Naive thymus-derived CD8-positive, alpha-beta T cell (primary cell): Measurements from ENCODE around the gene SDR42E2. TPM values are rescaled to one million over a fixed set of nuclear protein-coding genes. Genes with fewer than 3 reads are reported as not detected.

Experiments used
- ATAC-seq, 2 donors: fragments of 150-1000 bp; cut with Tn5 transposase in 1 of 2; sonication (Bioruptor Pico), chemical (Tn5 transposase) in 1 of 2; 1 replicate in 1 of 2; 2 replicates in 1 of 2; pipeline ENCODE4 v1.10.0; 2021; ENCODE audit warnings: mild to moderate bottlenecking in 2 of 2, moderate library complexity in 2 of 2
- POLR2A ChIA-PET: fragments of 350-600 bp; sonication (Branson Sonifier 250); formaldehyde crosslinking; loops from one replicate; lab custom pipeline; 2021; ENCODE audit warnings: antibody characterized with exemption; lab: Charles Lee
- DNase-seq, 10 donors: peaks; one replicate each; pipeline versions ENCODE4 v3.0.0 to v3.0.0-alpha.2; 2020 to 2022
- H3K27ac Mint-ChIP-seq, 10 donors: one replicate each; pipeline ENCODE4 v1.8.0; 2020 to 2022; ENCODE audit warnings: mild to moderate bottlenecking in 10 of 10, mixed read lengths in 10 of 10, moderate library complexity in 4 of 10, inconsistent platforms in 1 of 10
- H3K27me3 Mint-ChIP-seq, 5 donors: one replicate each; pipeline ENCODE4 v1.8.0; 2021 to 2022; ENCODE audit warnings: mixed read lengths in 5 of 5
- H3K36me3 Mint-ChIP-seq, 3 donors: one replicate each; pipeline ENCODE4 v1.8.0; 2020 to 2022; ENCODE audit warnings: mixed read lengths in 3 of 3, mild to moderate bottlenecking in 2 of 3, inconsistent platforms in 1 of 3
- H3K4me1 Mint-ChIP-seq, 4 donors: one replicate each; pipeline ENCODE4 v1.8.0; 2021 to 2022; ENCODE audit warnings: mixed read lengths in 4 of 4
- H3K4me3 Mint-ChIP-seq, 10 donors: one replicate each; pipeline ENCODE4 v1.8.0; 2020 to 2022; ENCODE audit warnings: mild to moderate bottlenecking in 10 of 10, mixed read lengths in 10 of 10, moderate library complexity in 6 of 10, inconsistent platforms in 1 of 10
- H3K9me3 Mint-ChIP-seq, 9 donors: one replicate each; pipeline ENCODE4 v1.8.0; 2020 to 2022; ENCODE audit warnings: mixed read lengths in 9 of 9, mild to moderate bottlenecking in 3 of 9, inconsistent platforms in 1 of 9, moderate library complexity in 1 of 9
- polyA plus RNA-seq, 3 donors: library from polyadenylated mRNA; unstranded; fragments of 300-500 nt; fragmentation: Illumina TruSeq; gene quantifications; one replicate each; pipeline ENCODE4 v1.2.3, GENCODE V29; 2021
- total RNA-seq, 8 experiments: library from RNA in 2 of 8; stranded (reverse) in 2 of 8; gene quantifications; one replicate each; pipeline ENCODE4 v1.2.3 and lab custom pipeline; 2021 to 2026

Gene SDR42E2
- total and polyA plus RNA-seq, 5 experiments from 2014 or later, result 0.23 to 0.70 (median 0.45) TPM

DNA sequence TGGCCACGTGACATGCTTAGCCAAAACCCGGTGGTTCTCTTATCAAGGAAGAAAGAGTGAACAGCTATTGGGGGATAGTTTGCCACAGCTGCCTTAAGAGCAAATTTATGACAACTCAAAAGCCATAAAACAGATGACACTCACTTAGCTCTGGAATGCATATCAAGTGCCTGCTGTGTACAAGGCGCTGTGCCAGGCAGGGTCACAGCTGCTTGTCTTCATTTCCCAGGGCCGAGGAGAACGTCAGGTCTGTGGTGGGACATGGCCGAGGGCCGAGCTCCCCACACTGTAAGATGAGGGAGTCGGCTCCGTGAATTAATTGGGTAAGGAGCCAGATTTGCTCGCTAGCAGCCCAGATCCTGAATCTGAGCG is 57.7 kb downstream of the SDR42E2 start:
- ATAC-seq, result no peak
- POLR2A ChIA-PET, result interaction anchor here (0.6 to 1.3 kb wide), 5 partner anchors 9 to 1872 kb away, joined by 3 to 8 read pairs (median 3); no protein-coding TSS in a partner anchor

DNA sequence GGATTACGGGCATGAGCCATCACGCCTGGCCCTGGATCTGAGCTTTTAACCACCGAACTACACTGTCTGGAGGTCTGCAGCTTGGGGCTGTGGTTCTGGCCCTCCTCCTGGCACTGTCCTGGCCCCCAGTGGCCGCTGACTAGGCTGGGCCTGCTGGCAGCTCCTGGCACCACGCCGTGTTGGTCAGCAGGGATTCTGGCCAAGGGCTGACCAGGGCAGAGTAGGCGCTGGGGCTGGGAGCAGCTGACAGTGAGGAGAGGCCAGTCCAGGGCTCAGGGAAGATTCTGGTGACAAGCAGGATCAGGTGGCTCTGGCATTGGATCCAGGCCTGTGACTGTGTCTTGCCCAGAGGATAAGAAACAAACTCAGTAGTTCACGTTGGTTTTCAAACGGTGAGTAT is 58.4 kb downstream of the SDR42E2 start:
- Mint-ChIP-seq H3K4me3 (no peak overlapping the region), H3K9me3 (no peaks in the 10 kb centered on the region), H3K27me3 (no peaks in the 10 kb centered on the region), H3K4me1 (peaks cover 6 to 19% (median 17%) of the 10 kb centered on the region in 4 donors), H3K36me3 (peaks cover 0 to 15% (median 0%) of the 10 kb centered on the region in 3 donors), H3K27ac (peak overlapping the region in 2 of 10 donors; percentile 51 to 79)
- ATAC-seq (no peak), DNase-seq (no peak)
- POLR2A ChIA-PET, result interaction anchor here (0.7 to 1.3 kb wide), 3 partner anchors 10 to 1872 kb away, joined by 3 to 4 read pairs (median 3); no protein-coding TSS in a partner anchor

More for the DNA sequence above, 57.7 kb downstream of the SDR42E2 start:
- DNase-seq, result no peak
- peak overlapping the region in 2 of 10 donors; percentile 31 to 35 for H3K27ac Mint-ChIP-seq
- H3K36me3 Mint-ChIP-seq, result peaks cover 0 to 18% (median 0%) of the 10 kb centered on the region in 3 donors
- H3K4me1 Mint-ChIP-seq, result peaks cover 6 to 19% (median 17%) of the 10 kb centered on the region in 4 donors
- H3K27me3 Mint-ChIP-seq, result no peaks in the 10 kb centered on the region
- H3K9me3 Mint-ChIP-seq, result no peaks in the 10 kb centered on the region
- no peak overlapping the region for H3K4me3 Mint-ChIP-seq

- Mint-ChIP-seq H3K36me3 (peaks cover 0 to 20% (median 0%) of the 10 kb centered on the region in 3 donors), H3K27ac (peak overlapping the region in 1 of 10 donors; percentile 62)
These were observed 59.7 kb downstream of the SDR42E2 start for GRCh38 chr16:22222006-22222405.

GRCh38 chr16:22222998-22223397 is 60.7 kb downstream of the SDR42E2 start:
- Mint-ChIP-seq H3K27ac (peak overlapping the region in 3 of 10 donors; percentile 16 to 76 (median 54)), H3K4me1 (peaks cover 4 to 17% (median 9%) of the 10 kb centered on the region in 4 donors)
- DNase-seq, result no peak

More at GRCh38 chr16:22222006-22222405, 59.7 kb downstream of the SDR42E2 start:
- H3K27me3 Mint-ChIP-seq, result no peaks in the 10 kb centered on the region
- H3K4me1 Mint-ChIP-seq, result peaks cover 6 to 17% (median 12%) of the 10 kb centered on the region in 4 donors
- H3K9me3 Mint-ChIP-seq, result no peaks in the 10 kb centered on the region
- DNase-seq (no peak), ATAC-seq (no peak)
- POLR2A ChIA-PET, result no interaction called here
- no peak overlapping the region for H3K4me3 Mint-ChIP-seq

DNA sequence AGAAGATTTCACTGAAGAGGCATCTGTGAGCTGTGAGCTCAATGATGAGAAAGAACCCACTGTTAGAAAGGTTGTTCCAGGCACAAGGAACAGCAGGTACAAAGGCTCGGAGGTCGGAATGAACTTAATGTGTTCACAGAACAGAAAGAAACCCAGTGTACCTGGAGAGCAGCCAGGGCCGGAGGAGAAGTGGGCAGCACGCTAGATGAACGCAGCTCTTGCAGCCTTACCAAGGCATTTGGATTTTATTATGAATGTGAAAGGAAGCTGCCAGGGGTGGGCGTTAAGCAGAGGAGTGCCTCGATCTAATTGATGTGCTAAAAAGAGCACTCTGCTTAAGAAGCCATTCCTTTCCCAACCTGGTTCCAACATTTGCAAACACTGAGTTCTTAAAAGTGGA is 62.8 kb downstream of the SDR42E2 start:
- DNase-seq (no peak), ATAC-seq (no peak)
- POLR2A ChIA-PET, result no interaction called here
- peaks cover 0 to 37% (median 3%) of the 10 kb centered on the region in 3 donors for H3K36me3 Mint-ChIP-seq
- H3K4me1 Mint-ChIP-seq, result peaks cover 2 to 17% (median 10%) of the 10 kb centered on the region in 4 donors
- H3K9me3 Mint-ChIP-seq, result no peaks in the 10 kb centered on the region
- no peaks in the 10 kb centered on the region for H3K27me3 Mint-ChIP-seq
- H3K27ac Mint-ChIP-seq, result peak overlapping the region in 1 of 10 donors; percentile 11
- H3K4me3 Mint-ChIP-seq, result no peak overlapping the region

More at GRCh38 chr16:22222998-22223397, 60.7 kb downstream of the SDR42E2 start:
- Mint-ChIP-seq H3K27me3 (no peaks in the 10 kb centered on the region), H3K36me3 (peaks cover 0 to 20% (median 0%) of the 10 kb centered on the region in 3 donors), H3K4me3 (no peak overlapping the region), H3K9me3 (no peaks in the 10 kb centered on the region)
- POLR2A ChIA-PET, result no interaction called here
- ATAC-seq, result no peak

- Mint-ChIP-seq H3K27me3 (no peaks in the 10 kb centered on the region), H3K27ac (peak overlapping the region in 3 of 10 donors; percentile 34 to 38 (median 38)), H3K9me3 (no peaks in the 10 kb centered on the region), H3K4me3 (no peak overlapping the region), H3K4me1 (peaks cover 0 to 8% (median 3%) of the 10 kb centered on the region in 4 donors), H3K36me3 (peaks cover 0 to 64% (median 9%) of the 10 kb centered on the region in 3 donors)
- no peak for DNase-seq
- ATAC-seq, result no peak
- POLR2A ChIA-PET, result no interaction called here
These were observed 67.6 kb downstream of the SDR42E2 start for GRCh38 chr16:22229889-22230288.

GRCh38 chr16:22232277-22233036 is 70.2 kb downstream of the SDR42E2 start:
- POLR2A ChIA-PET, result no interaction called here
- no peak for DNase-seq
- no peaks in the 10 kb centered on the region for H3K27me3 Mint-ChIP-seq
- no peak overlapping the region for H3K4me3 Mint-ChIP-seq
- H3K9me3 Mint-ChIP-seq, result no peaks in the 10 kb centered on the region
- H3K36me3 Mint-ChIP-seq, result peaks cover 0 to 65% (median 9%) of the 10 kb centered on the region in 3 donors
- no peak for ATAC-seq
- H3K4me1 Mint-ChIP-seq, result peaks cover 0 to 7% (median under 1%) of the 10 kb centered on the region in 4 donors
- H3K27ac Mint-ChIP-seq, result peak overlapping the region in 1 of 10 donors; percentile 7

GRCh38 chr16:22233037-22233372 is 70.7 kb downstream of the SDR42E2 start:
- DNase-seq, result no peak
- no peak for ATAC-seq
- POLR2A ChIA-PET, result no interaction called here
- H3K4me3 Mint-ChIP-seq, result no peak overlapping the region
- H3K27ac Mint-ChIP-seq, result no peak overlapping the region
- H3K4me1 Mint-ChIP-seq, result peaks cover 0 to 7% (median under 1%) of the 10 kb centered on the region in 4 donors
- no peaks in the 10 kb centered on the region for H3K27me3 Mint-ChIP-seq
- H3K36me3 Mint-ChIP-seq, result peaks cover 0 to 67% (median 9%) of the 10 kb centered on the region in 3 donors
- H3K9me3 Mint-ChIP-seq, result no peaks in the 10 kb centered on the region

- Mint-ChIP-seq H3K36me3 (peaks cover 0 to 47% (median 7%) of the 10 kb centered on the region in 3 donors), H3K27ac (no peak overlapping the region), H3K9me3 (no peaks in the 10 kb centered on the region), H3K4me3 (no peak overlapping the region), H3K27me3 (no peaks in the 10 kb centered on the region), H3K4me1 (peaks cover 9 to 28% (median 25%) of the 10 kb centered on the region in 4 donors)
- DNase-seq, result no peak
- POLR2A ChIA-PET, result no interaction called here
- no peak for ATAC-seq
These were observed 73.8 kb downstream of the SDR42E2 start for GRCh38 chr16:22235839-22236745.

GRCh38 chr16:22239131-22239805 is 77.0 kb downstream of the SDR42E2 start:
- Mint-ChIP-seq H3K9me3 (no peaks in the 10 kb centered on the region), H3K4me1 (peaks cover 9 to 33% (median 28%) of the 10 kb centered on the region in 4 donors)
- no peak for ATAC-seq

GRCh38 chr16:22240023-22240710 is 77.9 kb downstream of the SDR42E2 start:
- Mint-ChIP-seq H3K27ac (peak overlapping the region in 7 of 10 donors; percentile 29 to 94 (median 67)), H3K9me3 (no peaks in the 10 kb centered on the region), H3K4me1 (peaks cover 8 to 31% (median 28%) of the 10 kb centered on the region in 4 donors), H3K4me3 (peak overlapping the region in 3 of 10 donors; percentile 11 to 55 (median 26)), H3K27me3 (no peaks in the 10 kb centered on the region), H3K36me3 (peaks cover 0 to 24% (median 2%) of the 10 kb centered on the region in 3 donors)
- ATAC-seq, result no peak
- POLR2A ChIA-PET, result interaction anchor here (0.6 to 1.9 kb wide), 10 partner anchors 20 to 236 kb away, joined by 3 to 8 read pairs (median 4); partner anchors contain the start of gene POLR3E
- no peak for DNase-seq

More at GRCh38 chr16:22239131-22239805, 77.0 kb downstream of the SDR42E2 start:
- Mint-ChIP-seq H3K27ac (peak overlapping the region in 8 of 10 donors; percentile 53 to 89 (median 67)), H3K4me3 (peak overlapping the region in 6 of 10 donors; percentile 11 to 54 (median 22)), H3K36me3 (peaks cover 0 to 22% (median 5%) of the 10 kb centered on the region in 3 donors), H3K27me3 (no peaks in the 10 kb centered on the region)
- no peak for DNase-seq
- POLR2A ChIA-PET, result interaction anchor here (0.7 to 1.1 kb wide), 3 partner anchors 19 to 49 kb away, joined by 3 to 8 read pairs (median 5); no protein-coding TSS in a partner anchor
